MCF 10A (cell line): ENCODE measurements around the gene MYH10. TPM values are rescaled to one million over a fixed set of nuclear protein-coding genes. Genes with fewer than 3 reads are reported as not detected.
A peak's percentile ranks its signal among the peaks of the same experiment; 100 is the strongest.

ENCODE experiments used
- BruUV-seq: library from RNA; stranded (reverse); fragments of 400-500 nt; replicated peaks from 2 replicates; lab custom pipeline; 2021; lab: Mats Ljungman, UMichigan
- CTCF ChIA-PET: fragments of 300-600 bp; sonication (Branson Sonifier 250); formaldehyde crosslinking; extraction: SDS; loops from one replicate; lab custom pipeline; 2021; ENCODE audit warnings: antibody characterized with exemption, inconsistent platforms; lab: Yijun Ruan, JAX
- POLR2A ChIA-PET: fragments of 300-600, 350-650 bp; sonication (Branson Sonifier 250); formaldehyde crosslinking; extraction: SDS; loops from one replicate; lab custom pipeline; 2020; ENCODE audit warnings: antibody characterized with exemption, inconsistent platforms; lab: Yijun Ruan, JAX
- DNase-seq: peaks from one replicate; pipeline ENCODE4 v3.0.0-alpha.2; 2018; ENCODE audit not compliant: unreplicated experiment
- H3K27ac Mint-ChIP-seq: one replicate; pipeline ENCODE4 v1.8.0; 2022; ENCODE audit warnings: mild to moderate bottlenecking, low read depth, mixed read lengths; ENCODE audit not compliant: unreplicated experiment
- H3K27me3 Mint-ChIP-seq: one replicate; pipeline ENCODE4 v1.8.0; 2022; ENCODE audit warnings: mixed read lengths; ENCODE audit not compliant: insufficient read depth, unreplicated experiment
- H3K36me3 Mint-ChIP-seq: one replicate; pipeline ENCODE4 v1.8.0; 2022; ENCODE audit warnings: mild to moderate bottlenecking, moderate library complexity, mixed read lengths; ENCODE audit not compliant: insufficient read depth, unreplicated experiment
- H3K4me1 Mint-ChIP-seq: one replicate; pipeline ENCODE4 v1.8.0; 2022; ENCODE audit warnings: mixed read lengths; ENCODE audit not compliant: insufficient read depth, unreplicated experiment
- H3K4me3 Mint-ChIP-seq: one replicate; pipeline ENCODE4 v1.8.0; 2022; ENCODE audit warnings: mild to moderate bottlenecking, moderate library complexity, mixed read lengths; ENCODE audit not compliant: unreplicated experiment
- H3K9me3 Mint-ChIP-seq: one replicate; pipeline ENCODE4 v1.8.0; 2022; ENCODE audit warnings: mixed read lengths; ENCODE audit not compliant: unreplicated experiment
- CTCF ChIP-seq: fragments of 200-600 bp; IDR thresholded peaks from one replicate; pipeline ENCODE4 v1.8.0; 2022; ENCODE audit warnings: antibody characterized with exemption, mild to moderate bottlenecking; ENCODE audit not compliant: unreplicated experiment
- intact Hi-C: fragments of 100-400 bp; cut with micrococcal nuclease; formaldehyde crosslinking; loops from 2 replicates; pipeline ENCODE4 v1.14.1; 2022
- total RNA-seq: library from RNA; stranded (reverse); gene quantifications from 2 replicates; pipeline ENCODE4 v1.2.3, GENCODE V29; 2022

The MYH10 gene
- total RNA-seq, 1 experiment from 2014 or later, result 43.0 TPM

GRCh38 chr17:8611619-8612298 lies 18.8 kb downstream of the MYH10 start:
- TF ChIP-seq CTCF, result no peak
- Mint-ChIP-seq H3K36me3 (peaks cover 1% of the 10 kb centered on the region), H3K27ac (peak overlapping the region; percentile 97), H3K9me3 (no peaks in the 10 kb centered on the region), H3K27me3 (no peaks in the 10 kb centered on the region), H3K4me1 (peaks cover 21% of the 10 kb centered on the region), H3K4me3 (peak overlapping the region; percentile 33)
- BruUV-seq, result no TSS peak
- CTCF ChIA-PET, result interaction anchor here (0.6 to 1.3 kb wide), 4 partner anchors 12 to 197 kb away, joined by 3 to 4 read pairs (median 3); no protein-coding TSS in a partner anchor
- POLR2A ChIA-PET, result interaction anchor here (1.0 to 1.8 kb wide), 8 partner anchors 17 to 175 kb away, joined by 3 to 7 read pairs (median 3); partner anchors contain the start of gene MYH10
- intact Hi-C loops, result no loop called here
- DNase-seq, result no peak

- Mint-ChIP-seq H3K36me3 (peaks cover 4% of the 10 kb centered on the region), H3K4me3 (peak overlapping the region; percentile 33), H3K27me3 (no peaks in the 10 kb centered on the region), H3K9me3 (no peaks in the 10 kb centered on the region), H3K4me1 (peaks cover 21% of the 10 kb centered on the region), H3K27ac (peak overlapping the region; percentile 97)
- intact Hi-C loops, result no loop called here
- TF ChIP-seq CTCF, result no peak
- POLR2A ChIA-PET, result interaction anchor here (0.5 to 1.8 kb wide), 10 partner anchors 18 to 1176 kb away, joined by 3 to 7 read pairs (median 3); partner anchors contain the start of genes MYH10 and TMEM102
- BruUV-seq, result no TSS peak
- CTCF ChIA-PET, result interaction anchor here (0.6 to 1.3 kb wide), 5 partner anchors 9 to 197 kb away, joined by 3 to 4 read pairs (median 3); no protein-coding TSS in a partner anchor
- DNase-seq, result peak; percentile 66
Observed at GRCh38 chr17:8611137-8611536, 19.4 kb downstream of the MYH10 start.

GRCh38 chr17:8610558-8610957 lies 20.0 kb downstream of the MYH10 start:
- H3K4me3 Mint-ChIP-seq, result no peak overlapping the region
- DNase-seq, result no peak
- no TSS peak for BruUV-seq
- peaks cover 21% of the 10 kb centered on the region for H3K4me1 Mint-ChIP-seq
- no peaks in the 10 kb centered on the region for H3K27me3 Mint-ChIP-seq
- H3K27ac Mint-ChIP-seq, result peak overlapping the region; percentile 97
- intact Hi-C loops, result no loop called here
- POLR2A ChIA-PET, result interaction anchor here (0.5 to 1.8 kb wide), 7 partner anchors 18 to 1175 kb away, joined by 3 to 7 read pairs (median 3); partner anchors contain the start of genes MYH10 and TMEM102
- CTCF ChIA-PET, result interaction anchor here (1.3 kb wide), 1 partner anchor 17 kb away, joined by 4 read pairs; no protein-coding TSS in a partner anchor
- TF ChIP-seq CTCF, result no peak
- peaks cover 4% of the 10 kb centered on the region for H3K36me3 Mint-ChIP-seq
- H3K9me3 Mint-ChIP-seq, result no peaks in the 10 kb centered on the region

GRCh38 chr17:8609910-8610309 lies 20.6 kb downstream of the MYH10 start:
- Mint-ChIP-seq H3K27ac (no peak overlapping the region), H3K27me3 (no peaks in the 10 kb centered on the region), H3K9me3 (no peaks in the 10 kb centered on the region), H3K4me1 (peaks cover 21% of the 10 kb centered on the region), H3K4me3 (no peak overlapping the region), H3K36me3 (peaks cover 4% of the 10 kb centered on the region)
- no TSS peak for BruUV-seq
- TF ChIP-seq CTCF, result no peak
- DNase-seq, result no peak
- intact Hi-C loops, result no loop called here
- ChIA-PET POLR2A (no interaction called here), CTCF (no interaction called here)
